ENCODE measurements around the gene PDCD4.

The PDCD4 gene

GRCh38 chr10:110923856-110924493, 52.2 kb downstream of the PDCD4 start:
- no peak for DNase-seq

- DNase-seq, result no peak
Measured at GRCh38 chr10:110927461-110927860, 55.7 kb downstream of the PDCD4 start.

- no peak for DNase-seq
Measured at GRCh38 chr10:110931769-110932381, 60.1 kb downstream of the PDCD4 start.

- no peak for DNase-seq
Measured at GRCh38 chr10:110932505-110933180, 60.9 kb downstream of the PDCD4 start.

- no peak for DNase-seq
Measured at GRCh38 chr10:110936757-110937156, 65.0 kb downstream of the PDCD4 start.

DNA sequence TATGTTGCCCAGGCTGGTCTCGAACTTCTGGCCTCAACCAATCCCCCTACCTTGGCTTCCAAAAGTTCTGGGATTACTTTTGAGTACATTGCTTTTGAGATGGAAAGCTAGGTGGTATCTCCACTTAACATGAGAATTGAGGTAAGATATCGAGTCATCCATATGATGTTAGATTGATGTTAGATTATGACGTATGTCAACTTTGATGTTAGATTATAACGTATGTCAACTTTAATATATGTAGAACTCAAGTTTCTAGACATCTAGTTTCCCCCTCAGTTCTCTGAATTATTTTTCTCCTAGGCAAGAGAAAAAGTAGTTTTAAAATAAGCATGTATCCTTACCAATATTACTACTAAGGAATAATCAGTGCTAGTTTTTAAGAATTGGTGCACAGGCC, 67.7 kb downstream of the PDCD4 start:
- no peak for DNase-seq

DNA sequence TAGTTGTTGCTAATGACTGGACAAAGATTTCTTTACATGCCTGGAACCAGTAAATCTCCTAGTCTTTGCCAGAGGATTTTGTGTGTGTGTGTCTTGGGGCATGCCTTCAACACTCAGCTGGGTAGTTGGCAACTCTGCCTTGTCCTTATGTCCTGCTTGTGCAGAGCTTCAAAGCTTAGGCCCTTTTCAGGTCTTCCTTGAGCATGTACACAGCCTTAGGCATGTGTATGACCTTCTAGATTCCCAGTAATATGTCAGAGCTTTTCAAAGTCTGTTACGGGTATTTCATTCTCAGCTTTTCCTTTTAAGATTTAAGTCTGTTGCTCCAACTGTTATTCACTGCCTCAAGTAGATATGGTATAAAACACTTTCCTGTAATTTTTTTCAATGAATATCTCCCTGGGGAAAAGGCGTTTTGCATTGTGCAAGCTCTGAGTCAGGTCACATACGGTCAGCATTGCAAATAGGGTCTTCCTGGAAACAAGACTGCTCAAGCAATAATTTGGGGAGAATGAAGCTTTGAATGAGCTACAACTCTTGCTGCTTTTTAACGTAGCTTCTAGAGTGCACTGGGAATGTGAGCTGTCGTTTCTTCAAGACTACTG, 73.2 kb downstream of the PDCD4 start:
- no peak for DNase-seq

GRCh38 chr10:110946496-110946895, 74.8 kb downstream of the PDCD4 start:
- DNase-seq, result no peak

DNA sequence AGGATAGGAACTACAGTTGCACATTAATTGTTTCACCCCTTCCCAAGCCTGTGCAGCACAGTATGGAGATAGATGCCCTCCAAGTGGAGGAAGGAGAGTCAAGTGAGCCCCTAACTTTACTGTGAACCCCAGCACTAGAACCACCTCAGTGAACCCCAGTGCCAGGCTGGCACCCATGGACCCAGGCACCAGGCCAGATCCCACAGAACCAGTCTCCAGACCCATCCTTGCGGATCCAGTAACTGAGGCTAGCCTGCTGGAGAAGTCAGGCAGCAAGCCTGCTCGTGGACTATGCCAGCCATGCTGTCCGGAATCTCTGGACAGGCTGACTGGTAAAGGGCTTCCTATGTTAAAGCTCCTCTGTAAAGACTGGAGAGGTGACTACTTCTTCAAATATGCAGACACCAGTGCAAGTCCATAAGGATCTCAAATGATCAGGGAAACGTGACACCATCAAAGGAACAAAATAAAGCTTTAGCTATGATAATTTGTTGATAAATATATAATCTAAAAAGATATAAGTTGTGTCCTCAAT, 75.4 kb downstream of the PDCD4 start:
- peak; percentile 5 for DNase-seq

Data from NCI-H226 (cell line).